ENCODE results near the gene MXI1.

Gene MXI1

DNA sequence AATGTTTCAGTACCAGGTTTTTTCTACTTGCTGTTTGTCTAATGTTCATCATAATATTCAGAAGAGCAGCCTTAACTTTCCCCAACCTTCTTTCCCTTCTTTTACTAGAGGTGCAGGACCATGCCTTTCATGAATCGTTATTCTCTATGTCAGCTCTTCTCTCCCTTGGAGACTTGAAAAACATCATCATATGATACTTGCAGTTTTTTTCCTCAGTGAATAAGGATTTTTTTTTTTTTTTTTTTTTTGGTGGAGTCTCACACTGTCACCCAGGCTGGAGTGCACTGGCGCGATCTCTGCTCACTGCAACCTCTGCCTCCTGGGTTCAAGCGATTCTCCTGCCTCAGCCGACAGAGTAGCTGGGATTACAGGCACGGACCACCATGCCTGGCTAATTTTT is 67.2 kb downstream of the MXI1 start:
- no peak for DNase-seq (ENCODE audit: low read depth, low spot score)

DNA sequence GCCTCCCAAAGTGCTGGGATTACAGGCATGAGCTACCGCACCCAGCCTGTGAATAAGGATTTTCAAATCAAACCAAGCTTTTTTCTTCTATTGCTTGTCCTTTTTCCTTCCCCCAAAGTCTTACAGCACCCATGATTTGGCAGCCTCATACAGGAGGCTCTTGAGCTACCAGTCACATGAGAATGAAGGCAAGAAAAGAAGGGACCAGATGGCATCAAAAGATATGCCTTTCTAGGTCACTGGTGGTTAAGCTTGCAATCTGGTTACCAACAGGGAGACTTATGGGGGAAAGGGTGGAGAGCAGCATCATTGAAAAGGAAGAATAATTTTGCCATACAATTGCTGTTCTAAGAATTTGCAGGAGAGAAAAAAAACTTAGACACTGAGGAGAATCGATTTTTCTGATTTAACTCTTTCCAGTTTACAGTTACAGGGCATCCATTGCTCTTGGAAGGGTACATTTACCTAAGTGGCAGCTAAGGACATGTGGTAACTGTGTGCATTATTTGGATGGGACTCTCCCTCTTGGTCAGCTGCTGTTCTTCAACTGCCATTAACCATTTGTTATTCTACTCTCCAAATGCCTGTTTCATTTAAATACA is 67.8 kb downstream of the MXI1 start:
- no peak for DNase-seq (ENCODE audit: low read depth, low spot score)

DNA sequence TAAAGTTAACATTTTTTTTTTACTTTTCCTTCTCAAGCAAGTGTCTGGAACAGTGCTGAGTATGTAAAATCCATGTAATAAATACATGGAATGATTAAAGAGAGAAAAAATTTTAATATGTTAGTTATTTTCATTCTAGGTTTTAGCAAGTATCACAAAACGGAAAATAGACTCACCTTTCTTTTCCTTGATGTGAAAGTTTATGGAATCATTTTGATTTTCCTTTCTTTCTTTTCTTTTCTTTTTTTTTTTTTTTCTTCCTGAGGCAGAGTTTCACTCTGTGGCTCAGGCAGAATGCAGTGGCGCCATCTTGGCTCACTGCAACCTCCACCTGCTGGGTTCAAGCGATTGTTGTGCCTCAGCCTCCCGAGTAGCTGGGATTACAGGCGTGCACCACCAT is 69.2 kb downstream of the MXI1 start:
- DNase-seq (ENCODE audit: low read depth, low spot score): no peak

DNA sequence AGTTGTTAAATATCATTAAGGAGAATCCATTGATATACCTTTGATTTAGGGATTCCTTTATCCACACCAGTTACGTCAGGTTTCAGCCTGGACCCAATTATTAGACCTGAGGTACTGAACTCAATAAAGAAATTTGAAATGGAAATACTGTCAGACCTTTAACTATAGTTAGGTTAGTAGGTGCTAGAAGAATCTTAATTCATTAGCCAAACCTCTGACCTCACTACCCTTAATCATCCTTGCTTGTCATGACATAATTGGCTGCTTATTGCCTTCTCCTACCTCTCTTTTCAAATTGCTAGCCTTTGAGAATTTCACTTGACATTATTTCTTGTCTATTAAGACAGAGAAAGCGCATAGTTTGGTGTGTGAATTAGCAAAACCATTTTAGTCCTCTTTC is 70.2 kb downstream of the MXI1 start:
- no peak for DNase-seq (ENCODE audit: low read depth, low spot score)

DNA sequence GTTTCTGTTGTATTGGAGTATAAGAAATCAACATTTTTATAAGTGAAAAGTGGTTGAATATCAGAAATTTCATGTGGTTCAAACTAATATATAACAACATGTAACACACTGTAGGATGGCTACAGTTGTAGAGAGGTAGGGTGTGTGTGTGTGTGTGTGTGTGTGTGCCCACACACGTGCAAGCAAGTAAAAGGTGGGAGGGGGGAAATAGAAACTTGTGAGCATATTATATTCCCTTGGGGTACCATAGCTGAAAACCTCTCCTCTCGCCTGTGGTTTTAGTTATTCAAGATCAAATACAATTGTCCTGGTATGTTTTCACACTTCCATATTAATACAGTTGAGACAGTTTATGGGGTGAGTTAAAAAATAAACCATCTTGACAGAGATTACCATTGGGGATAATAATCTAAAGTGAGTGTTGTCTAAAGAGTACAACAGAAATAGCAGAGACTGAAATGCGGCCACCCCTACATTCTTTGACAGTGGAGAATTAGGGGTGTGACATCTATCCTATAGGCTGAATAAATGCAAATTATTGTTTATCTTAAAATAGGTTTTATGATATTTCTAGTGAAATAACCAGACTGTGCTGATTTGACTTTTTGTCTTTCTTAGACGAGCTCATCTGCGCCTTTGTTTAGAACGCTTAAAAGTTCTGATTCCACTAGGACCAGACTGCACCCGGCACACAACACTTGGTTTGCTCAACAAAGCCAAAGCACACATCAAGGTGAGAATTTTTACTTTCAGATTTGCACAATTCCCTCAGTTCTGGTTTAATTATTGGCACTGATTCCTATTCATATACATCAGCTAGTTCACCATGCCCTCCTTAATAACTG is 71.4 kb downstream of the MXI1 start:
- no peak for DNase-seq (ENCODE audit: low read depth, low spot score)

DNA sequence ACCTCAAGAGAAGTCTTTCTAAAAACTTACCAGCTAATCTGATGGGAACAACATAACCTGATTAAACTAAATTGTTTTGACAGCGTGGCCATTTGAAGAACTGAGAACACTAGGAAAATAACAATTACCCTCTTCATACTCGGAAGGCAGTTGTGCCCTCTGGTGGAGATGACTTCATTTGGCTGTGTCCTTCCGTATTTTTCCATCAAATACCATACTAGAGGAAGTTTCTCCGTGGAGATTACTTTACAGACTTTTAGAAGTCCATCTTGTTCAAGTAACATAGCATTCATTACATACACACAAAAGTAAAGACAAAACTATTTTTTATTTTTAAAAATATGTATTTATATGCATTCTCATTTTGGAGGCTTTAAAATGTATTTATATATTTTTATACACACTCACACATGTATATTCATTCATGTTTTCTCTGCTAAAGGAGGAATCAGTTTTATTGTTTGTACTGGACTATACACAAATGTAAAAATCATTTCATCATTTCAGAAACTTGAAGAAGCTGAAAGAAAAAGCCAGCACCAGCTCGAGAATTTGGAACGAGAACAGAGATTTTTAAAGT is 72.1 kb downstream of the MXI1 start:
- DNase-seq (ENCODE audit: low read depth, low spot score): peak; percentile 37

DNA sequence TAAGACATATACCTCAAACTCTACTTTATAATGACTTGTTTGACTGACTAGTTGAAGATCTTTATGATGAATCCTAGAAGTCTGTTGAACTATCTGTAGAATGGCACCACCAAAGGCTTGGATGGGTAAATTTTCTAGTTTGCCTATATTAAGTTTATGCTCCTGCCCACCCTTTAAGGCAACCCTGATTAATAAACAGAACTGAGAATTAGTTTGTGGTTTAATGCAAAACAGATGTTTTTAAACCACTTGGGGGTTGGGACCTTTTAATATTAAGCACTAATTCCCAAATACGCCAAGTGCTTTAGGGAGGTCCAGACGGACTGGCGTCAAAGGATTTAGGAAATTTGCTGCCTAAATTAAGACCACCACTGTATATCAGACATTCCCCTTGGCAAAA is 76.9 kb downstream of the MXI1 start:
- DNase-seq (ENCODE audit: low read depth, low spot score): no peak

DNA sequence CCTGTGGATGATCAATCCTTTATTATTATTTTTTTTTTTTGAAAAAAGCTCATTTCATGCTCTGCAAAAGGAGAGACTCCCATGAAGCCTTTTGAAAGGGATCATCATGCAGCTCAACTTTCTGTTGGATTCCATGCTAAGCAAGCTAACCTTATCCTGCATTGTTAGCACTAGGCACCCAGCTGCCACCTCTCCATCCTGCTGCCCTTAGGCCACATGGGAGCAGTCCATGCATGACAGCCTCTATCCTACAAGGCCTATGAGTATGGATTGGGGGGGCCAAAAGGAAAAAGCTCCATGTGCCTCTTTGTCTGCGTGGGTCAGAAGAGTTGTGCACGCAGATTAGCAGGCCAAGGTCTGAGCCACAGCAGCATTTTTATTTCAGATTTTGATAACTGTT is 78.1 kb downstream of the MXI1 start:
- peak; percentile 10 for DNase-seq (ENCODE audit: low read depth, low spot score)

DNA sequence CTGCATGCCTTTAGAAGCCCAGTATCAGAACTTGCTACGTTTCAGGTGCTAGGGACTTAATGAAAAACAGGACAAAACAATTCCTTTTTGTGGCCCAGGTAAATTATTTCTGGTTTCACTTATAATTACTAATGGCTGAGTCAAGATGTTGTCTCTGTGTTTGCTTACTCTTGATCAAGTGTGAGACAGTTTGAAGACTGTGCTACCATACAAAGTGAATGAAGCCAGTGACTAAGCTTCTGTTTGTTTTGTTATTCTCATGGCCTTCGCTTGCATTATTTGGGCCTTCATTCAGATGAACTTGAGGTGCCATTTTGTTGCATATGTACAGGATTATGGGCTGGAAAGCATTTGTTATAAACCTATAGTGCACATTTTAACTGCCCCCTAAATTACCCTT is 79.4 kb downstream of the MXI1 start:
- DNase-seq (ENCODE audit: low read depth, low spot score): no peak

DNA sequence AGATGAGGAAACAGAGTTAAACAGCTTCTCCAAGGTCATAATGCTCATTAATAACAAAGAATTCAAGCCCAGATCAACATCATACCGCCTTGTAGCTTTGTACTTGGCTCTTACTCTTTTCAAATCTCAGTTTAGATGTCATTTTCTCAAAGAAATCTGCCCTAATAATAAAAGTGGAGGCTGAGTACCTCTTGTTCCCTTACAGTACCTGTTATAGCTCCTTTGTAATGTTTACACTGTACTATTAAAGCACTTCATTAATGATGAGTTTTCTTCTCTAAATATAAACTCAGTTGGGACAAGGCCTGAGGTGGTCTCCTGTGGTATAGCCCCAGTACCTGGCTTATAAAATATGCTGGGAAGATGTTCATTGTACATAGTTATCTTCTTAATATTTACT is 89.6 kb downstream of the MXI1 start:
- DNase-seq (ENCODE audit: low read depth, low spot score): no peak

DNA sequence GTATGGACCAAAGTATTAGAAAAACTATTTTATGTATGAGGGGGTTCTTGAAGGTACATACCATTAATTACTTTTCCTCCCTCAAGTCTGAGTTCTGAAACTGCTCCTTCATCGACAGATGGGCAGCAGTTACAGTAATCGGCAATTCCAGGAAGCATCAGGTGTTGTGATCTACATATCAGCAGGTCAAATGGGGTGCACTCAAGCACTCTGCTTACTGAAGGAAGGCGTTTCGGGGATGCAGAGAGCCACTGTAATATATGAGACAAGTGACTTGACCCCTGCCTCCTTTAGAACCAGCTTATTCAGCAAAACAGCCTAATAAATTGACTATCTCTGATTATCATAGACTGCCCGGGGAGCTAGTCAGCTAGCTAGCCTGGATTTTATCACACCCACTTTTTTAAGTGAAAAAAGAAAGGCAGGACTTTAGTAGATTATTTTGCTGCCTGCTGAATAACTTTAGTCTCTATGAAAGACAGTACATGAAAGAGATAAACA is 93.1 kb downstream of the MXI1 start:
- DNase-seq (ENCODE audit: low read depth, low spot score): no peak

DNA sequence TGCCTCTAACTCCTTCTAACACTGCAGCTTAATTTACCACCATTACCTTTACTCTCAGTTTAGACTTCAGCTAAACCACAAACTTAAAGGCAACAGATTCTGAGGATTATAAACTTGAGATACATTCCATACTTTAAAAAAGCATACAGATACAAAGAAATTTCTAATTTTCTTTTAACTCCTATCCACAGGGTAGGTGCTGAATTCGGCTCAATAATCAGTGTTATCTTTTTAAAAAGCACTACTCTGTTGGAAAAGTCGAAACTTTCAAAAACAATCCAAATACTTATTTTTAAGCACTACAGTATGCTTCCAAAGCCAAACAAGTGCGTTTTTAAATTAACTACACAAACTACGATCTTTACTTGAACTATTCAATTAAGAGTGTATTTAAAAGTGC is 96.3 kb downstream of the MXI1 start:
- DNase-seq (ENCODE audit: low read depth, low spot score): no peak

DNA sequence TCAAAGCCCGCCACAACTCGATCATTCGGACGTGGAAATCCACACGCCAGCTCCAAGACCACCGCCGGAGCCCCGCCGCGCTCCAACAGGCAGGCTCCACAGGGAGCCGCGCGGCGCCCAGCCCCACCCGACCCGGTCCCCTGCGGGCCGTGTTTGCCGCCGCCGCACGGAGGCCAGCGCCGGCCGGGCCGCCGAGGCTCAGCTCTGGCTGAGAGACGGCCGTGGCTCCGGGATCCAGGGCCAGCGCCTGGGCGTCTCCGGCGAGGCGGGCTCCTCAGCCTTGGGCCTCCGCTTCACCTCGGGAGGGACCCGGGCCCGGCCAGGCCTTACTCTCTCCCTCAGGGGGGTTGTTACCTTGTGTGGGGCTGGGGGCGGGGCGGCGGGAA is 97.0 kb downstream of the MXI1 start:
- DNase-seq (ENCODE audit: low read depth, low spot score): no peak

DNA sequence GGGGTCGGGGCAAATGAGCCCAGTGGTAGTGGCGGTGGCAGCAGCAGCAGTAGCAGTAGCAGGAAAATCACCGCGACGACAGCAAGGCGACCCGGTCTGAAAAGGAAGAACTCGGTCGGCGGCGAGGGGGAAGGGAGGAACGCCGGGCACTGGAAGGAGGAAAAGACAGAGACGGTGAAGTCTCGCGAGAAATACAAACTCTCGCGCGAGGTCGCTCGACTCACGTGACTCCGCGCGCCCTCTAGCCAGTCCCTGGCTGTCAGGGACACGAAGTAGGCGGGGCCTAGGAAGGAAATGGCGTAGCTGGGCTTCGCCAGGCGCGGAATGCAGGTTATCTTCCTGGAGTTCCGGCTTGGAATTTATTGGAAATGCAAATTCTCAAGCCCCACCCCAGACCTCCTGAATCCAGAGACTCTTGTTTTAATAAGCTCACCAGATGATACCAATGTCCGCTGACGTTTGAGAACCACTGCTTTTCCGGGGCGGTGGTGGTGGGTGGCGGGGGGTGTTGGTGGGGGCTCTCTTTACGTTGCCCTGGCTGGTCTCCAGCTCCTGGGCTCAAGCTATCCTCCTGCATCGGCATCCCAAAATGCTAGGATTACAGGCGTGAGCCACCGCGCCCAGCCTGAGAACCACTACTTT is 97.5 kb downstream of the MXI1 start, which contains the start of gene SMNDC1:
Gene SMNDC1 (minus strand): TSS at position 141 of the 642 bp plus-strand sequence. CDS start 1,333 bp downstream, outside the sequence.
- peak; percentile 99 for DNase-seq (ENCODE audit: low read depth, low spot score)

DNA sequence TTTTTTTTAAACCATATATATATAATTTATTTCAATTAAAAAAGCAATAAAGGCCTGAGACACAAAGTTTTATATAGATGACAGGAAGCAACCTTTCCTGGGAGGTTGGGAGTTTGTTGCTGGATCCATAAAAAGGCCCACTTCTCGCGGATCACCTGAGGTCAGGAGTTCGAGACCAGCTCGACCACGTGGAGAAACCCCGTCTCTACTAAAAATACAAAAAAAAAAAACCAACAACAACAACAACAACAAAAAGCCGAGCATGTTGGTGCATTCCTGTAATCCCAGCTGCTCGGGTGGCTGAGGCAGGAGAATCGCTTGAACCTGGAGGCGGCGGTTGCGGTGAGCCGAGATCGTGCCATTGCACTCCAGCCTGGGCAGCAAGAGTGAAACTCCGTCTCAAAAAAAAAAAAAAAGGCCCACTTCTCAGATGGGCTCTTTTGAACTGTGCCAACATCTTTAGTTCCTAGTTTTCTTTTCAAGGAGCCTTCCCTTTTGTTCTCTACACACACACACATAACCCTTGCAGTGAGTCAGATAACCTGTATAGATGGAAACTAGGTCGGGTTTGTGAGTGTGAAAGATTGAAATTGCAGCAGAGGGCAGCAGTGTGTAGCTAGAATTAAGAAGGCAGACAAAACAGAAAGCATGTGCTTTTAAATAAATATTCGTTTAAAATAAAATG is 98.5 kb downstream of the MXI1 start:
- DNase-seq (ENCODE audit: low read depth, low spot score): peak; percentile 68

DNA sequence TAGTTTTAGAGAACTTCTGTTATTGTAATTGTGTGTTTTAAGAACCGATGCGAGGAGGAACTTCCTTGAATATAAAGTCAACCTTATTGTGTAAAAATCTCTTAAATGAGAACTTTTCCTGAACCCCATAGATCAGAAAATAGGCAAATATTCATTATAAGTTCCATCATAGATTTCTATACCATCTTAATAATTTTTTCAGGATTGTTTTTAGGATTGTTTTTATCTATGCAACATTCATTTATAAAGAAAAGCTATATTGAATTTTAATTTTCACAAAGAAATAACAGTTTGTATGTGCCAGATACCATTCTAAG is 99.0 kb downstream of the MXI1 start:
- DNase-seq (ENCODE audit: low read depth, low spot score): no peak

DNA sequence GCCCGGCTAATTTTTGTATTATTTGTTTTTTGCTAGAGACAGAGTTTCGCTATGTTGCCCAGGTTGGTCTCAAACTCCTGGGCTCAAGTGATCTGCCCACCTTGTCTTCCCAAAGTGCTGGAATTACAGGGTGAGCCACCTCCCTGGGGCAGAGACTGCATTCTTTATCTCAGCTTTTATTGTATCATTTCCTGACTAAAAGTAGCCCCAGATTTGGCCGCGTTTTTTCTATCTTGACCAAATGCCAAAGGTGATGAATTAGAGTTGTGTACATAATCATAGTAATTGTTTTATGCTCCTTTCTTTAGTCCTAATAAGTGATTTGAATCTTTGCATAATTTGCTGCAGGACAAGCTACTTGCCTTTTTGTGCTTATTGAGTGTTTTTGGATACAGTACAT is 100.4 kb downstream of the MXI1 start:
- DNase-seq (ENCODE audit: low read depth, low spot score): no peak

DNA sequence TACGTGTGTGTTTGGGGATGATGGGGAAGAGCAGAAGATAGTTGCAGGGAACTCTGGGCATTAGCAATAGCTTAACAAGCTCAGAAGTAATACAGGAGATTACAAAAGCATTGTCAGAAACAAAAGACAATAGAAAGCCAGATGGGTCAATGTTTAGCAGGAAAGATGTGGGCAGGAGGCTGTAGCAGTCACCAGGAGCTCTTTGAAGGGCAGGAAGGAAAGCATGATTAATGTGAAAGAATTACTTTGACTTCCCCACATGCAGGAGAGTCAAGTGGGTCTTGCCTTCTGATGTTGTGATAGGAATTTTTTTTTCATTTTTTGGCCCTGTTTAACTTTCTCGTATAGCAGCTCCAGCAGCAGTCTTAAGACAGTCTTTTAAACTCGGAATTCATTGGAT is 103.3 kb downstream of the MXI1 start:
- no peak for DNase-seq (ENCODE audit: low read depth, low spot score)

DNA sequence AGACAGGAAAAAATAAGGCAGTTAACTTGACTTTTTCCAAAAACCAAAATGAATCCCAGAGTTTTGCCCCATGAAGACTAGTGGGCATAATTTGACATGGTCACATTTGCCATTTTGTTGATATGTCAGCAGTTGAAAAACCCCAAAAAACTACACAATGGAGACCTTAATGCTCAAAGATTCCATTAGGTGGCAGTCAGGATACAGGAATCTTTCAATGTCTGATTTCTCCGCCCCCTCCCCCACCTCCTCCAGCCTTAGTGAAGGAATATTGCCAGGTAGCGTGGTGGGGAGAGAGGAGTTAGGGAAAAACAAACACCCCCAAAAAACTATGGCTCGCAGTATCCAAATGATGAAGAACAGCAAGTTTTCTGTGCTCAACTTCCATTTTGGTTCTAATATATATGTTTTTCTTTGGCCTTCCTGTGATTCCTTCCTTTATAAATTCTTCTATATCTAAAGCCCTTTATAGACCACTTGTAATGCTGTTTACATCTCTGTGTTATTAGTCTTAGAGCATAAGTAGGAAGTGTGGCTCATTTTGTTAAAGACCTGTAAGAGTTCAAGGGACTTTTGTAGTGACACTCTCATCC is 104.0 kb downstream of the MXI1 start:
- DNase-seq (ENCODE audit: low read depth, low spot score): peak; percentile 28

DNA sequence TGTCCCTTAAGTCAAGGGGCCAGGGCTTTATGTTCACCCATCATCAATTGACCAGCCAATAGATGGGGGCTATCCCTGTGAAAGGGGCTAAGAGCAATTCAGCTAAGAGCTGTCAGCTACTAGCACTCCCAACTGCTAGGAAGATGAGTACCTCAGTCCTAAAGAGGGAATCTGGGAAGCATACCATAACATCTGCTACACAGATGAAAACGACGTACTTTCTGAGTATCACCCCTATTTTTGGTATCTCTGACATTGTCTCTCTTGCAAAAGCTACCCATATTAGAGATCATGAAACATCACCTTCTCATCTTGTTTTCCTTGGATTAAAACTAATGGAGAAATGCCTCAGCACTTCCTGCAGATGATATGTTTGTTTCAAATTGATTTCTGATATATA is 104.8 kb downstream of the MXI1 start:
- DNase-seq (ENCODE audit: low read depth, low spot score): no peak

DNA sequence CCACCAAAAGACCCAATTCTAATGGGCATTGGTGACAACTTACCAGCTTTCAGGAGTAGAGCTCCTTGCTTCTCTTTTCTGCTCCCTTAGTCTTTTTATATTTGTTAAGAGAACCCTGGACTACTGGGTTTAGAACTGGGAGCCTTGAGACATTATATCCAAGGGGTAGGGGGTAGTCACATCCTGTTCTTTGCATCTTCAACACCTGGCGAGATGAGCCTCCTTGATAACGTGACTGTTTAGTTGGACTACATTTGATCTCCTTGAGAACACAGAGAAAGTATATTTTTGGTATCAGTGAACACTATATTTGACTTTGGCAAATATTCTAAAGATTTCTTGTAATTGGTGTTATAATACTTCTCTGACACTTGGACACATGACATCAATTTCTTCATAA is 106.3 kb downstream of the MXI1 start:
- no peak for DNase-seq (ENCODE audit: low read depth, low spot score)

All from ELF-1 (cell line).